Astrocyte (in vitro differentiated cells and primary cell): ENCODE measurements around the gene KCNMB2. TPM values are rescaled to one million over a fixed set of nuclear protein-coding genes. Genes with fewer than 3 reads are reported as not detected.

Experiments
- DNase-seq: peaks from one replicate; pipeline ENCODE4 v3.0.0-alpha.2; 2010; ENCODE audit warnings: low read depth
- FAIRE-seq: peaks from 2 replicates; lab custom pipeline; 2011; peaks lifted over from hg19 to GRCh38; lab: Jason Lieb, UNC
- H2AFZ ChIP-seq: 2 replicates; pipeline ENCODE4 v1.6.0; 2012; ENCODE audit warnings: low read depth, low read length, inconsistent platforms
- H3K27ac ChIP-seq: 2 replicates; pipeline ENCODE4 v1.5.1; 2011; ENCODE audit warnings: low read depth, low read length, inconsistent platforms
- H3K27me3 ChIP-seq: 2 replicates; pipeline ENCODE4 v1.6.0; 2011; ENCODE audit warnings: low read length, inconsistent platforms; ENCODE audit not compliant: insufficient read depth
- H3K36me3 ChIP-seq: 2 replicates; pipeline ENCODE4 v1.5.1; 2011; ENCODE audit warnings: low read length, inconsistent platforms; ENCODE audit not compliant: insufficient read depth
- H3K4me1 ChIP-seq: 2 replicates; pipeline ENCODE4 v1.5.1; 2011; ENCODE audit warnings: low read length, inconsistent platforms; ENCODE audit not compliant: insufficient read depth
- H3K4me2 ChIP-seq: 2 replicates; pipeline ENCODE4 v1.6.0; 2012; ENCODE audit warnings: low read length, inconsistent platforms
- H3K4me3 ChIP-seq: 2 replicates; pipeline ENCODE4 v1.5.1; 2011; ENCODE audit warnings: low read depth, mild to moderate bottlenecking, low read length, inconsistent platforms; ENCODE audit not compliant: insufficient read depth
- H3K79me2 ChIP-seq: 2 replicates; pipeline ENCODE4 v1.6.0; 2012; ENCODE audit warnings: mild to moderate bottlenecking, low read length, inconsistent platforms; ENCODE audit not compliant: insufficient read depth
- H3K9ac ChIP-seq: 2 replicates; pipeline ENCODE4 v1.6.0; 2012; ENCODE audit warnings: mild to moderate bottlenecking, low read length, inconsistent platforms
- H3K9me3 ChIP-seq: 2 replicates; pipeline ENCODE4 v1.5.1; 2012; ENCODE audit warnings: low read depth, mild to moderate bottlenecking, low read length, inconsistent platforms; ENCODE audit not compliant: insufficient read depth
- H4K20me1 ChIP-seq: 2 replicates; pipeline ENCODE4 v1.6.0; 2012; ENCODE audit warnings: low read length, inconsistent platforms; ENCODE audit not compliant: insufficient read depth
- H3K27ac Mint-ChIP-seq: one replicate; pipeline ENCODE4 v1.8.0; 2021; ENCODE audit warnings: mild to moderate bottlenecking, mixed read lengths; ENCODE audit not compliant: unreplicated experiment
- H3K27me3 Mint-ChIP-seq: one replicate; pipeline ENCODE4 v1.8.0; 2021; ENCODE audit warnings: low read depth, mixed read lengths; ENCODE audit not compliant: unreplicated experiment
- H3K36me3 Mint-ChIP-seq: one replicate; pipeline ENCODE4 v1.8.0; 2021; ENCODE audit warnings: low read depth, mixed read lengths; ENCODE audit not compliant: unreplicated experiment
- H3K4me1 Mint-ChIP-seq: one replicate; pipeline ENCODE4 v1.8.0; 2021; ENCODE audit warnings: low read depth, mixed read lengths; ENCODE audit not compliant: unreplicated experiment
- H3K4me3 Mint-ChIP-seq: one replicate; pipeline ENCODE4 v1.8.0; 2021; ENCODE audit warnings: mild to moderate bottlenecking, moderate library complexity, mixed read lengths; ENCODE audit not compliant: unreplicated experiment
- H3K9me3 Mint-ChIP-seq: one replicate; pipeline ENCODE4 v1.8.0; 2021; ENCODE audit warnings: mild to moderate bottlenecking, mixed read lengths; ENCODE audit not compliant: unreplicated experiment
- EZH2 ChIP-seq: IDR thresholded peaks from 2 replicates; pipeline ENCODE4 v1.6.1; 2012; ENCODE audit warnings: mild to moderate bottlenecking, low read length, inconsistent platforms; ENCODE audit not compliant: insufficient read depth
- total RNA-seq: library from RNA; stranded (reverse); gene quantifications from 2 replicates; pipeline ENCODE4 v1.2.1, GENCODE V29; 2021
- TF ChIP-seq, protein P1 (sequence below): IDR thresholded peaks from 2 replicates; pipeline ENCODE4 v1.5.1; 2011; ENCODE audit warnings: low read depth, mild to moderate bottlenecking, inconsistent platforms, low read length, moderate library complexity; ENCODE audit not compliant: insufficient read depth

The KCNMB2 gene
- total RNA-seq, 1 donor from 2014 or later: not detected

GRCh38 chr3:178736300-178736699 lies 200.1 kb downstream of the KCNMB2 start:
- H3K9me3 Mint-ChIP-seq: no peaks in the 10 kb centered on the region
- H3K27ac Mint-ChIP-seq: no peak overlapping the region
- no peak overlapping the region for H2AFZ ChIP-seq
- no peaks in the 10 kb centered on the region for H3K9me3 ChIP-seq
- no peaks in the 10 kb centered on the region for H3K4me1 ChIP-seq
- TF ChIP-seq, protein P1, sequence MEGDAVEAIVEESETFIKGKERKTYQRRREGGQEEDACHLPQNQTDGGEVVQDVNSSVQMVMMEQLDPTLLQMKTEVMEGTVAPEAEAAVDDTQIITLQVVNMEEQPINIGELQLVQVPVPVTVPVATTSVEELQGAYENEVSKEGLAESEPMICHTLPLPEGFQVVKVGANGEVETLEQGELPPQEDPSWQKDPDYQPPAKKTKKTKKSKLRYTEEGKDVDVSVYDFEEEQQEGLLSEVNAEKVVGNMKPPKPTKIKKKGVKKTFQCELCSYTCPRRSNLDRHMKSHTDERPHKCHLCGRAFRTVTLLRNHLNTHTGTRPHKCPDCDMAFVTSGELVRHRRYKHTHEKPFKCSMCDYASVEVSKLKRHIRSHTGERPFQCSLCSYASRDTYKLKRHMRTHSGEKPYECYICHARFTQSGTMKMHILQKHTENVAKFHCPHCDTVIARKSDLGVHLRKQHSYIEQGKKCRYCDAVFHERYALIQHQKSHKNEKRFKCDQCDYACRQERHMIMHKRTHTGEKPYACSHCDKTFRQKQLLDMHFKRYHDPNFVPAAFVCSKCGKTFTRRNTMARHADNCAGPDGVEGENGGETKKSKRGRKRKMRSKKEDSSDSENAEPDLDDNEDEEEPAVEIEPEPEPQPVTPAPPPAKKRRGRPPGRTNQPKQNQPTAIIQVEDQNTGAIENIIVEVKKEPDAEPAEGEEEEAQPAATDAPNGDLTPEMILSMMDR: no peak
- H3K79me2 ChIP-seq: no peaks in the 10 kb centered on the region
- H3K36me3 Mint-ChIP-seq: no peaks in the 10 kb centered on the region
- no peak overlapping the region for H3K4me2 ChIP-seq
- no peaks in the 10 kb centered on the region for H3K27me3 ChIP-seq
- FAIRE-seq: no peak
- no peak overlapping the region for H3K27ac ChIP-seq
- H3K27me3 Mint-ChIP-seq: no peaks in the 10 kb centered on the region
- H3K4me3 ChIP-seq: no peak overlapping the region
- H3K9ac ChIP-seq: no peak overlapping the region
- no peak overlapping the region for H3K4me3 Mint-ChIP-seq
- H4K20me1 ChIP-seq: no peaks in the 10 kb centered on the region
- DNase-seq: no peak
- H3K36me3 ChIP-seq: no peaks in the 10 kb centered on the region
- peaks cover 7% of the 10 kb centered on the region for H3K4me1 Mint-ChIP-seq

DNA sequence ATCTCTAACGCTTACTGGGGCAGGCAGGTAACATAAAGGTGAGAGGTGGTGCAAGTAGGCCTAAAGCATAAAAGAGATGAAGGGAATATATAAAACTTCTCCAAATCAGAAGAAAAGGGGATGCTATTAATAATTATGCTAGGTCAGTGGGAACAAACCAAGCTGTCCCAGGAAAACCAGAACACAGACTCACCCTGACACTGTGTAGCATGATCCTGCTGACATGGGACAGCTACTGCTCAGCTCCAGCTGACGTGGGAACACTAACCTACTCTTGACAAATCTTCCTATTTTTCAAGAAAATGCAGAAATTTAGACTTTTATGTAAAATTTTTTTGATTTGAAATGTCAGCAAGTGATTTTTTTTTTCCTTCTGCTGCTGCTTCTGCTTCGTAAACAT lies 203.5 kb downstream of the KCNMB2 start:
- Histone ChIP-seq H3K4me3 (no peak overlapping the region), H3K4me1 (no peaks in the 10 kb centered on the region), H3K9me3 (no peaks in the 10 kb centered on the region), H3K27ac (no peak overlapping the region), H4K20me1 (no peaks in the 10 kb centered on the region), H3K36me3 (no peaks in the 10 kb centered on the region), H3K9ac (no peak overlapping the region), H2AFZ (no peak overlapping the region), H3K79me2 (no peaks in the 10 kb centered on the region), H3K27me3 (no peaks in the 10 kb centered on the region), H3K4me2 (no peak overlapping the region)
- Mint-ChIP-seq H3K27ac (no peak overlapping the region), H3K27me3 (no peaks in the 10 kb centered on the region), H3K36me3 (no peaks in the 10 kb centered on the region), H3K4me3 (no peak overlapping the region), H3K4me1 (peaks cover 7% of the 10 kb centered on the region), H3K9me3 (no peaks in the 10 kb centered on the region)
- DNase-seq (no peak), FAIRE-seq (no peak)
- TF ChIP-seq, protein P1: no peak
- no peak for TF ChIP-seq EZH2

GRCh38 chr3:178741020-178741419 lies 204.8 kb downstream of the KCNMB2 start:
- H4K20me1 ChIP-seq: no peaks in the 10 kb centered on the region
- no peaks in the 10 kb centered on the region for H3K27me3 ChIP-seq
- no peaks in the 10 kb centered on the region for H3K9me3 ChIP-seq
- no peak overlapping the region for H3K4me2 ChIP-seq
- H3K27ac Mint-ChIP-seq: no peak overlapping the region
- peaks cover 4% of the 10 kb centered on the region for H3K4me1 Mint-ChIP-seq
- no peaks in the 10 kb centered on the region for H3K36me3 Mint-ChIP-seq
- DNase-seq (no peak), FAIRE-seq (no peak)
- no peaks in the 10 kb centered on the region for H3K79me2 ChIP-seq
- TF ChIP-seq, protein P1: no peak
- TF ChIP-seq EZH2: no peak
- H3K4me1 ChIP-seq: no peaks in the 10 kb centered on the region
- H3K9me3 Mint-ChIP-seq: no peaks in the 10 kb centered on the region
- H3K27me3 Mint-ChIP-seq: no peaks in the 10 kb centered on the region
- no peak overlapping the region for H3K4me3 ChIP-seq
- no peak overlapping the region for H3K4me3 Mint-ChIP-seq
- no peaks in the 10 kb centered on the region for H3K36me3 ChIP-seq
- no peak overlapping the region for H3K27ac ChIP-seq
- H2AFZ ChIP-seq: no peak overlapping the region
- no peak overlapping the region for H3K9ac ChIP-seq
